Fibroblast of pulmonary artery (primary cell): Measurements from ENCODE around the gene NOL4L.

Source experiments
- DNase-seq: peaks from one replicate; pipeline ENCODE4 v3.0.0-alpha.2; 2010; ENCODE audit warnings: low read depth
- H3K4me3 ChIP-seq: replicated peaks from 2 replicates; pipeline ENCODE4 v1.5.1; 2011; ENCODE audit warnings: low read depth, mild to moderate bottlenecking, control low read depth, low read length, moderate library complexity
- CTCF ChIP-seq: IDR thresholded peaks from 2 replicates; pipeline ENCODE4 v1.5.1; 2011; ENCODE audit warnings: mild to moderate bottlenecking, control low read depth, low read length, inconsistent platforms; ENCODE audit errors: missing control alignments

The NOL4L gene

GRCh38 chr20:32458061-32458836 is 126.9 kb downstream of the NOL4L start:
- H3K4me3 ChIP-seq = no peak overlapping the region
- no peak for TF ChIP-seq CTCF
- DNase-seq = no peak

DNA sequence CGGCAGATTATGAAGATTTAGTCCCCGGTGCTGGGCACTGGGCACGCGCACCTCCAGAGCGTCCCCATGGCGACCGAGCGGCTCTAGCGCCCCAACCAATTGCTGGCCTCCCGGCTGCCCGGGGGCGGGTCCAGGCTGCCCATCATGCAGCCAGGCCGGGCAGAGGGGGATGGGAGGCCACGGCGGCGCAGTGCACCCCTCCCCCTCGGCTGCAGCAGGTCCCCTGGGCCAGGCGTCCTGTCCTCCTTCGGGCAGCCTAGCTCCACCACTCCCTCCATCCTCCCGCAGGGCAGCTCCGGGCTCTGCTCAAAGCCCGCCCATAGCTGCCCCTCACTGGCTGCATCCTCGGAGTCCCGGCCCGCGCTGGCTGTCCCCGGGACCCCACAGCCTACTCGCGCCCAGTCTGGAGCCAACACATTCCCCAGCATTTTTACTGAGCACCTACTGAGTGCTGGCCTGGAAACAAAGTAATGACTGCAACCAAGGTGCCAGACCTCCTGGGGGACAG is 127.6 kb downstream of the NOL4L start:
- no peak for TF ChIP-seq CTCF
- DNase-seq = peak; percentile 59
- H3K4me3 ChIP-seq = peak overlapping the region; percentile 45

GRCh38 chr20:32456869-32457478 is 128.2 kb downstream of the NOL4L start:
- peak overlapping the region; percentile 45 for H3K4me3 ChIP-seq
- TF ChIP-seq CTCF = peak; percentile 49
- peak; percentile 53 for DNase-seq

GRCh38 chr20:32455901-32456701 is 129.0 kb downstream of the NOL4L start:
- no peak overlapping the region for H3K4me3 ChIP-seq
- DNase-seq = no peak
- no peak for TF ChIP-seq CTCF

GRCh38 chr20:32455171-32455900 is 129.8 kb downstream of the NOL4L start:
- TF ChIP-seq CTCF = no peak

More at GRCh38 chr20:32455171-32455900, 129.8 kb downstream of the NOL4L start:
- no peak for DNase-seq
- no peak overlapping the region for H3K4me3 ChIP-seq
